Astrocyte of the hippocampus (primary cell): ENCODE data around the gene DHRS13.
"Not testable (repeated sequence)": the region's sequence is repeated elsewhere in the genome, so short reads cannot be mapped to it uniquely, and the experiment has no call there.

Experiments used
- DNase-seq: peaks from one replicate; pipeline ENCODE4 v3.0.0; 2011; ENCODE audit warnings: low read depth, low spot score

DHRS13 gene

GRCh38 chr17:28903546-28903841, 615 bp upstream of the DHRS13 start:
- not testable (repeated sequence) for DNase-seq

- DNase-seq = no peak
Measured at GRCh38 chr17:28901866-28902818, 737 bp downstream of the DHRS13 start.

GRCh38 chr17:28900986-28901726, 1.7 kb downstream of the DHRS13 start:
- no peak for DNase-seq

GRCh38 chr17:28899212-28899815, 3.6 kb downstream of the DHRS13 start:
- no peak for DNase-seq

- DNase-seq = no peak
Measured at GRCh38 chr17:28898527-28898955, 4.3 kb downstream of the DHRS13 start.

- no peak for DNase-seq
Measured at GRCh38 chr17:28897769-28898526, 4.9 kb downstream of the DHRS13 start.

GRCh38 chr17:28896884-28897768, 5.8 kb downstream of the DHRS13 start, which contains the start of gene FLOT2:
TSS of gene FLOT2 (minus strand) at chr17:28897733. CDS start at chr17:28897574, 159 bp downstream.
- DNase-seq = peak; percentile 58

- no peak for DNase-seq
Measured at GRCh38 chr17:28896491-28896883, 6.4 kb downstream of the DHRS13 start.

GRCh38 chr17:28895794-28896447, 7.0 kb downstream of the DHRS13 start:
- no peak for DNase-seq

GRCh38 chr17:28893248-28894183, 9.4 kb downstream of the DHRS13 start:
- DNase-seq = not testable (repeated sequence)

- DNase-seq = no peak
Measured at GRCh38 chr17:28892024-28892423, 10.9 kb downstream of the DHRS13 start.

GRCh38 chr17:28891201-28891600, 11.7 kb downstream of the DHRS13 start:
- no peak for DNase-seq

GRCh38 chr17:28889996-28890395, 12.9 kb downstream of the DHRS13 start:
- DNase-seq = no peak

GRCh38 chr17:28888832-28889231, 14.0 kb downstream of the DHRS13 start:
- no peak for DNase-seq

- DNase-seq = no peak
Measured at GRCh38 chr17:28887871-28888471, 14.9 kb downstream of the DHRS13 start.

- DNase-seq = no peak
Measured at GRCh38 chr17:28885951-28886350, 16.9 kb downstream of the DHRS13 start.

GRCh38 chr17:28885363-28885762, 17.5 kb downstream of the DHRS13 start:
- no peak for DNase-seq

- DNase-seq = no peak
Measured at GRCh38 chr17:28883967-28884702, 18.7 kb downstream of the DHRS13 start.
